DMS53 (cell line): ENCODE data around the gene OR2C3.
"Not testable (repeated sequence)": the region's sequence is repeated elsewhere in the genome, so short reads cannot be mapped to it uniquely, and the experiment has no call there.

Experiments used
- DNase-seq: peaks from one replicate; lab custom pipeline; 2025; lab: John Stamatoyannopoulos, UW

OR2C3 gene

DNA sequence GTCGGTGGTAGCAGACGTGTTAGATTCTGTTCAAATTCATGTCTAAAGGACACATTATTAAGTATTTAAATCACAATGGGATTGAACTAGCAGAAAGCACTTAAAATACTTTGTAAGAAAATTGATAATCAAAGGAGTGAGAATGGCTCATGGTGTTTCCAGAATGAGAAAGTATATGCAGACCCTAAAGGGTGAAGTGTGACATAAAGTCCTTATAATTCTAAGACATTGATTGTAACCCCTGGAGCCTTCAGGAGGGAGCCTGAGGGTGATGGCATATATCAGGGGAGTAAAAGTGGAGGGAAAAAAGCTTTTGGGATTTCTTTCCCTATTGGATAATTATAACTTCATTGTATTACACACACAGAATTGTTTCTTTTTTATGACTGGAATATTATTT lies at the start of gene OR2C3:
Gene OR2C3, minus strand, starts transcription at position 101 of the 400 bp plus-strand sequence. CDS start 3,929 bp downstream, outside the sequence.
- no peak for DNase-seq

GRCh38 chr1:247578946-247579460 lies 42.8 kb upstream of the OR2C3 start:
- DNase-seq: no peak

- peak; percentile 60 for DNase-seq
These were observed 40.3 kb upstream of the OR2C3 start for GRCh38 chr1:247576514-247576913.

GRCh38 chr1:247574664-247575063 lies 38.4 kb upstream of the OR2C3 start:
- no peak for DNase-seq

DNA sequence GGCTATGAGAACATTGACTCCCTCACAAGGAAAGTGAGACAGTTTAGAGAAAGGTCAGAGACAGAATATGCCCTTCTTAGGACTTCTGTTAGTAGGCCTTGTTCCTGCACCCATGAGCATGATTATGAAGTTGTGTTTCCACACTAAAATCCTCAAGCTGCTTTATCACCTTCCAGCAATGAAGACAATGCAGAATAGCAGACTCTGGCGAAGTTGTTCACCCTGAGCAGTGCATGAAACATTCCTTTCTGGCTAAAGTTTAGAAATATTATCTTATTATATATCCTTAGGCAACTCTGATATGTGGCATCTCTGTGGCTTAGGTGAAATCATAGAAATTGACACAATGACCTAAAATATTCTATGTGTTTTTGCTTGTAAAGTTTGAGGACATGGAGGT lies 38.0 kb upstream of the OR2C3 start:
- DNase-seq: no peak

- DNase-seq: no peak
These were observed 26.0 kb upstream of the OR2C3 start for GRCh38 chr1:247562198-247562597.

- DNase-seq: no peak
These were observed 25.5 kb upstream of the OR2C3 start for GRCh38 chr1:247561711-247562110.

- no peak for DNase-seq
These were observed 21.9 kb upstream of the OR2C3 start for GRCh38 chr1:247557926-247558674.

GRCh38 chr1:247552231-247552630 lies 16.0 kb upstream of the OR2C3 start:
- no peak for DNase-seq

DNA sequence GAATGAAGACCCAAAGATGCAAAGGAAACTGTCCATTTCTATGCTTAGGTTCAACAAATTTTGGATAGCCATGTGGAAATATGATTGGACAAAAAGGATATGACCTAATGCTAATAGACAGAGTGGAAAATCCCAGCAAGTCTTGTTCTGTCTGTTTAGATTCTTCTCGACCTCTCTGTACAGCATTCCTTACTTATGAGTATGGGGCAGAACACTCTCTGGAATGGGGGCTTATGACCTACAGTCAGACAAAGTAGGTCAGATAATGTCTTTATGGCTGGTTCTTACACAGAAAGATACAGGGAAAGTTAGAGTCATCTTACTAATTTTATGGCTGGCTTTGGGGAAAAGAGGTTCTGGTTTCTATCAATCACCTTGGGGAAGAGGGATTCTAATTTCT lies 15.5 kb upstream of the OR2C3 start:
- DNase-seq: no peak

DNA sequence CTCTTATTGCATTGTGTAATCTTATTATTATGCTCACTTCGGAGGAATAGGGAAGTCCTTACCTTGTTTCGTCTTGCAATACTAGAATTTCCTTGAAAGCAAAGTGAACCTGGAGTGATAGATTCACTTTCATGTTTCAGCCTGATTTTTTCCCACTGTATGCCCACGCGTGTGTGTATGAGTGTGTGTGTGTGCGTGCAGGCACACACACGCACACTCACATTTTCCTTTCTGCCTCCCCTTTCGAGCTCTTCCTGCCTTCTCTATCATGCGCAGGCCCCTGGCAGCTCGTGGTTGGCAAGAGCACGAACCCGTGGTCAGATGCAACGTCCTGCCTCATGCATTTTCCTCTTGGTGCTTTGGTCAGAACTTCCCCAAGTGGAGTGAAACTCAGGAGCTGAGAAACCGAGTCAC lies 12.5 kb upstream of the OR2C3 start, which contains the start of gene GCSAML:
Gene GCSAML, plus strand, starts transcription at position 366 of the 414 bp plus-strand sequence. CDS start 58 bp downstream, outside the sequence.
- no peak for DNase-seq

DNA sequence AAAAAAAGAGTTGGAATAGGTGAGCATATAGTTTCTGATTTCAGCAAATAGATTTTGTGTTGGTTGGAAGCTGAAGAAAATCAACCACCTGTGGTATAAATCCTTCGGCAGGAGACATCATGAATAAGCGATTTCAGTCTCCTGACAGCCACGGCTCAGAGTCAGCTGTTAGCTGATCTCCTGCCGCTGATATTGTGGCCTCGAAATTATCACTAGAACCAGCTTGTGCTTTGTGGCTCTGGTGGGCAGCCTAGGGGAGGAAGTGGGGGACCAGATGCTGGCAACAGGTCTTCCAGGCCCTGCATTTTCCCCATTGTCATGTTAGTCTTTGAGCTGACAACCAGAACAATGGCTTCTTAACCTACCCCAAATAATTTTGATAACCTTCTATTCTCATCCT lies 11.9 kb upstream of the OR2C3 start:
- no peak for DNase-seq

- no peak for DNase-seq
These were observed 6.6 kb upstream of the OR2C3 start for GRCh38 chr1:247542811-247543210.

DNA sequence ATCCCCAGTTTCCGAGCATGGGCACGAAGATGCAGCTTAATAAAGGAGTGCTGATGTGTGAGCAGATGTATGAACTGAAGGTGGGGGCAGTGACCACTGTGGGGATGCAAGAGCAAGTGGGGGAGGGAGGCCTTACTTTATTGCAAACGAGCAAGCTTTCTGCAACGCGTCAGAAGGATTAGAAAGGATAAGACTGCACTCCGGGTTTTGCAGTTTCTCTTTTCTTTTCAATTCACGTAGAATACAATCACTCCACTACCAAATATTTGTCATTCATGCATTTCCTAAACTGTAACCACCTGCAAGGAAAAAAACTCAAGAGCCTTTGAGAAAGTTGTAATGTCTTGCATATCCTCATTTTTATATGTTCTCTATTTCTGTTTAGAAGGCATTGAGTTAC lies 4.3 kb upstream of the OR2C3 start:
- DNase-seq: no peak

DNA sequence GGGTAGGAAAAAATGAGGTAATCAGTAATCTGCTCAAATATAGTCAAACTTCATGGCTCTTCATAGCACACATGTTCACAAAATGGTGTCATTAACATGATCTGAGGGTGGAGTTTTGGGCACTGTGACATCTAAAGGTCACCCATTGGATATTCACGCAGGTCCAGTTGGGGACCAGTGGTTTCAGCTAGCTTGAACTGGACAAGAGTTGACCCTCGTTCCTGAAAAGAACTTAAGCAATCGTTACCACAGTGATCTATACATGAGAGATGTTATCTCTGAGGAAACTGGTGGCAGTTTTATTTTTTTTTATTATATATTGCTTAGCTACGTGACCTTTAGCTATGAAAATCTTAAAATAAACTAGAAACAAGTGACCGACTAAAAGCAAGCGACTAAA lies 3.0 kb upstream of the OR2C3 start:
- no peak for DNase-seq

GRCh38 chr1:247538561-247538960 lies 2.3 kb upstream of the OR2C3 start:
- no peak for DNase-seq

GRCh38 chr1:247535402-247535801 lies 838 bp downstream of the OR2C3 start:
- DNase-seq: no peak

DNA sequence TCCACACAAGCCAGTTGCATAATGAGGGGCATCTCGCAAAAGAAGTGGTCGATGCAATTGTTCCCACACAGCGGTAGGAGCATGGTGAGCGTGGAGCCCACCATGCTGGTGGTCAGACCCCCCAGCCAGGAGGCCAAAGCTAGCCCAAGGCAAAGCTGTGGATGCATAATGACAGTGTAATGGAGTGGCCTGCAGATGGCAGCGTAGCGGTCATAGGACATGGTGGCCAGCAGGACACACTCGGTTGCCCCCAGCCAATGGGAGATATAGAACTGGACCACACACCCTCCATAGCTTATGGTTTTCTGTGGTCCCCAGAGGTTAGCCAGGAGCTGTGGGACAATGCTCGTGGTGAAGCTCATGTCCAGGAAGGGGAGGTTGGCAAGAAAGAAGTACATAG lies 4.3 kb downstream of the OR2C3 start:
- peak; percentile 41 for DNase-seq

- DNase-seq: peak; percentile 50
These were observed 5.5 kb downstream of the OR2C3 start for GRCh38 chr1:247530785-247531184.

GRCh38 chr1:247529771-247530355 lies 6.4 kb downstream of the OR2C3 start:
- DNase-seq: no peak

DNA sequence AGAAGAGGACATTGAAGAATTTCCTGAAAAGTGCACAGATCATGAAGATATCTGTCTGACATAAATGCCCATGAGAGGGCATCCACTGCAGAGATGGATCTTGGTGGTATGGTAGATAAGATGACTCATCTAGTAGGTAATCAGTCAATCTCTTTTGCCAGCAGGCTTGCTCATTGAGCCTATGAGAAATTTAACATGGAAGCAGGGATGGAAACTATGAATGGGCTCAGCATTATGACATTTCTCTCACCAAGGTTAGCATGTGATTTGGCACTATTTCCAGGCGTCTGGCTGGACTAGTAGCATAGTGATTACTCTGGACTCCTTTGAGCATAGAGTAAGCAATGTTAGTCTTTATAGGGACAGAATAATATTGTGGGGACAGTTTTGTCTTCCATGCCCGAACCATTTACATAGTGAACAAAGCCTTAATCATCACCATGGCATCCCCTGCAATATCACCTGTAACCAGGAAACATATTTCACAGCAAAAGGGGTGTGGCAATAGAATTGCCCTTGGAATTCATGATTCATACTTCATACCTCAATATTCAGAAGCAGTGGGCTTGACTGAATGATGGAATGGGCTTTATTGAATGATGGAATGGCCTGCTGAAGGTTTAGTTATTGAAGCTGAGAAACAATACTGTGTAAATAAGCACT lies 7.3 kb downstream of the OR2C3 start:
- DNase-seq: peak; percentile 64

DNA sequence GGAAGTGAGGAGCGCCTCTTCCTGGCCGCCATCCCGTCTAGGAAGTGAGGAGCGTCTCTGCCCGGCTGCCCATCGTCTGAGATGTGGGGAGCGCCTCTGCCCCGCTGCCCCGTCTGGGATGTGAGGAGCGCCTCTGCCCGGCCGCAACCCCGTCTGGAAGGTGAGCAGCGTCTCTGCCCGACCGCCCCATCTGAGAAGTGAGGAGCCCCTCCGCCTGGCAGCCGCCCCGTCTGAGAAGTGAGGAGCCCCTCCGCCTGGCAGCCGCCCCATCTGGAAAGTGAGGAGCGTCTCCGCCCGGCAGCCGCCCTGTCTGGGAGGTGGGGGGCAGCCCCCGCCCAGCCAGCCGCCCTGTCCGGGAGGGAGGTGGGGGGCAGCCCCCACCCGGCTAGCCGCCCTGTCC lies 14.4 kb downstream of the OR2C3 start:
- not testable (repeated sequence) for DNase-seq

GRCh38 chr1:247518613-247518891 lies 17.7 kb downstream of the OR2C3 start:
- no peak for DNase-seq
